MCF 10A (cell line): Measurements from ENCODE around the gene CHRM3. TPM values are rescaled to one million over a fixed set of nuclear protein-coding genes. Genes with fewer than 3 reads are reported as not detected.
A peak's percentile ranks its signal among the peaks of the same experiment; 100 is the strongest.

Experiments used
- Bru-seq: library from RNA; stranded (reverse); fragments of 400-500 nt; gene quantifications from one replicate; lab custom pipeline; 2021; lab: Mats Ljungman, UMichigan
- BruChase-seq, 2 experiments: library from RNA; stranded (reverse); fragments of 400-500 nt; gene quantifications; one replicate each; lab custom pipeline; 2021; lab: Mats Ljungman, UMichigan
- BruUV-seq: library from RNA; stranded (reverse); fragments of 400-500 nt; replicated peaks from 2 replicates; lab custom pipeline; 2021; lab: Mats Ljungman, UMichigan
- CTCF ChIA-PET: fragments of 300-600 bp; sonication (Branson Sonifier 250); formaldehyde crosslinking; extraction: SDS; loops from one replicate; lab custom pipeline; 2021; ENCODE audit warnings: antibody characterized with exemption, inconsistent platforms; lab: Yijun Ruan, JAX
- POLR2A ChIA-PET: fragments of 300-600, 350-650 bp; sonication (Branson Sonifier 250); formaldehyde crosslinking; extraction: SDS; loops from one replicate; lab custom pipeline; 2020; ENCODE audit warnings: antibody characterized with exemption, inconsistent platforms; lab: Yijun Ruan, JAX
- DNase-seq: peaks from one replicate; pipeline ENCODE4 v3.0.0-alpha.2; 2018; ENCODE audit not compliant: unreplicated experiment
- H3K27ac Mint-ChIP-seq: one replicate; pipeline ENCODE4 v1.8.0; 2022; ENCODE audit warnings: mild to moderate bottlenecking, low read depth, mixed read lengths; ENCODE audit not compliant: unreplicated experiment
- H3K27me3 Mint-ChIP-seq: one replicate; pipeline ENCODE4 v1.8.0; 2022; ENCODE audit warnings: mixed read lengths; ENCODE audit not compliant: insufficient read depth, unreplicated experiment
- H3K36me3 Mint-ChIP-seq: one replicate; pipeline ENCODE4 v1.8.0; 2022; ENCODE audit warnings: mild to moderate bottlenecking, moderate library complexity, mixed read lengths; ENCODE audit not compliant: insufficient read depth, unreplicated experiment
- H3K4me1 Mint-ChIP-seq: one replicate; pipeline ENCODE4 v1.8.0; 2022; ENCODE audit warnings: mixed read lengths; ENCODE audit not compliant: insufficient read depth, unreplicated experiment
- H3K4me3 Mint-ChIP-seq: one replicate; pipeline ENCODE4 v1.8.0; 2022; ENCODE audit warnings: mild to moderate bottlenecking, moderate library complexity, mixed read lengths; ENCODE audit not compliant: unreplicated experiment
- H3K9me3 Mint-ChIP-seq: one replicate; pipeline ENCODE4 v1.8.0; 2022; ENCODE audit warnings: mixed read lengths; ENCODE audit not compliant: unreplicated experiment
- CTCF ChIP-seq: fragments of 200-600 bp; IDR thresholded peaks from one replicate; pipeline ENCODE4 v1.8.0; 2022; ENCODE audit warnings: antibody characterized with exemption, mild to moderate bottlenecking; ENCODE audit not compliant: unreplicated experiment
- intact Hi-C: fragments of 100-400 bp; cut with micrococcal nuclease; formaldehyde crosslinking; loops from 2 replicates; pipeline ENCODE4 v1.14.1; 2022
- long read RNA-seq: library from polyadenylated mRNA; stranded (forward); transcript quantifications from one replicate; pipeline ENCODE4 v2.0.0, GENCODE V29; 2022
- total RNA-seq: library from RNA; stranded (reverse); gene quantifications from 2 replicates; pipeline ENCODE4 v1.2.3, GENCODE V29; 2022

The CHRM3 gene
- total RNA-seq (0.56 and 0.71 TPM in 2 replicates), Bru-seq, nascent RNA (percentile 29 among the genes with signal in this experiment), BruChase-seq, experiment 1, labeled RNA remaining after a 6-hour chase (percentile 21 among the genes with signal in this experiment), BruChase-seq, experiment 2, labeled RNA remaining after a 2-hour chase (percentile 28 among the genes with signal in this experiment)
- long read RNA-seq: 0 reads

- intact Hi-C loops: loop anchor here (1.0 to 2.0 kb wide), 4 partner anchors 426 to 1535 kb away; no protein-coding TSS in a partner anchor
- no TSS peak for BruUV-seq
- CTCF ChIA-PET: interaction anchor here (0.5 to 2.4 kb wide), 38 partner anchors 8 to 1709 kb away, joined by 3 to 12 read pairs (median 3); no protein-coding TSS in a partner anchor
- Mint-ChIP-seq H3K4me1 (peaks cover 26% of the 10 kb centered on the region), H3K36me3 (no peaks in the 10 kb centered on the region), H3K9me3 (no peaks in the 10 kb centered on the region), H3K4me3 (peak within 1 kb of the TSS; percentile 89), H3K27ac (peak within 1 kb of the TSS; percentile 1), H3K27me3 (peaks cover 55% of the 10 kb centered on the region)
- peak; percentile 96 for DNase-seq
- POLR2A ChIA-PET: interaction anchor here (0.6 to 1.8 kb wide), 9 partner anchors 23 to 428 kb away, joined by 3 to 8 read pairs (median 3); no protein-coding TSS in a partner anchor
- peak; percentile 28 for TF ChIP-seq CTCF
These were observed at the start of gene CHRM3 for GRCh38 chr1:239386453-239387303. TSS of gene CHRM3 (plus strand) at chr1:239386568. CDS start at chr1:239907452, 520,884 bp downstream.

GRCh38 chr1:239337799-239338430, 48.5 kb upstream of the CHRM3 start:
- Mint-ChIP-seq H3K27ac (no peak overlapping the region), H3K4me1 (no peaks in the 10 kb centered on the region), H3K27me3 (no peaks in the 10 kb centered on the region), H3K4me3 (no peak overlapping the region), H3K9me3 (no peaks in the 10 kb centered on the region), H3K36me3 (no peaks in the 10 kb centered on the region)
- no peak for TF ChIP-seq CTCF
- BruUV-seq: no TSS peak
- intact Hi-C loops: no loop called here
- DNase-seq: no peak
- CTCF ChIA-PET: interaction anchor here (0.9 kb wide), 1 partner anchor 25 kb away, joined by 3 read pairs; no protein-coding TSS in a partner anchor
- POLR2A ChIA-PET: no interaction called here

GRCh38 chr1:239347776-239348175, 38.6 kb upstream of the CHRM3 start:
- Mint-ChIP-seq H3K27ac (no peak overlapping the region), H3K4me3 (no peak overlapping the region), H3K27me3 (no peaks in the 10 kb centered on the region), H3K9me3 (no peaks in the 10 kb centered on the region), H3K4me1 (no peaks in the 10 kb centered on the region), H3K36me3 (no peaks in the 10 kb centered on the region)
- ChIA-PET CTCF (interaction anchor here (0.9 kb wide), 1 partner anchor 17 kb away, joined by 3 read pairs; no protein-coding TSS in a partner anchor), POLR2A (no interaction called here)
- no peak for DNase-seq
- no TSS peak for BruUV-seq
- no peak for TF ChIP-seq CTCF
- intact Hi-C loops: no loop called here
